HFFc6 (cell line): Measurements from ENCODE around the gene BAG5. TPM values are rescaled to one million over a fixed set of nuclear protein-coding genes. Genes with fewer than 3 reads are reported as not detected.

Experiments
- DNase-seq: peaks from one replicate; pipeline ENCODE4 v3.0.0-alpha.2; 2018
- H3K27ac Mint-ChIP-seq: 2 replicates; pipeline ENCODE4 v1.8.0; 2020; ENCODE audit warnings: mild to moderate bottlenecking, mixed read lengths
- H3K27me3 Mint-ChIP-seq: 2 replicates; pipeline ENCODE4 v1.8.0; 2021; ENCODE audit warnings: mild to moderate bottlenecking, moderate library complexity, mixed read lengths; ENCODE audit not compliant: insufficient read depth
- H3K36me3 Mint-ChIP-seq: 2 replicates; pipeline ENCODE4 v1.8.0; 2021; ENCODE audit warnings: low read depth, mixed read lengths
- H3K4me1 Mint-ChIP-seq: 2 replicates; pipeline ENCODE4 v1.8.0; 2020; ENCODE audit warnings: low read depth, mixed read lengths
- H3K4me3 Mint-ChIP-seq: 2 replicates; pipeline ENCODE4 v1.8.0; 2020; ENCODE audit warnings: mild to moderate bottlenecking, moderate library complexity, mixed read lengths
- H3K9me3 Mint-ChIP-seq: 2 replicates; pipeline ENCODE4 v1.8.0; 2020; ENCODE audit warnings: mild to moderate bottlenecking, mixed read lengths
- total RNA-seq, 6 experiments: library from RNA; stranded (reverse); fragmentation: NEBNext Ultra II Directional; extraction: Animal tissue kit (Norgen Biotek cat#: 25700); gene quantifications; 2 replicates in 1 of 6; 3 replicates in 5 of 6; pipeline ENCODE4 v1.2.3, GENCODE V29; 2021
- TF ChIP-seq, protein P1 (sequence below): fragments of 200-600 bp; sonication (generic); IDR thresholded peaks from 2 replicates; pipeline ENCODE4 v1.5.0; 2021; ENCODE audit warnings: antibody characterized with exemption, mild to moderate bottlenecking

Gene BAG5
- total RNA-seq, 6 experiments from 2014 or later, result 22.6 to 25.8 (median 23.6) TPM

DNA sequence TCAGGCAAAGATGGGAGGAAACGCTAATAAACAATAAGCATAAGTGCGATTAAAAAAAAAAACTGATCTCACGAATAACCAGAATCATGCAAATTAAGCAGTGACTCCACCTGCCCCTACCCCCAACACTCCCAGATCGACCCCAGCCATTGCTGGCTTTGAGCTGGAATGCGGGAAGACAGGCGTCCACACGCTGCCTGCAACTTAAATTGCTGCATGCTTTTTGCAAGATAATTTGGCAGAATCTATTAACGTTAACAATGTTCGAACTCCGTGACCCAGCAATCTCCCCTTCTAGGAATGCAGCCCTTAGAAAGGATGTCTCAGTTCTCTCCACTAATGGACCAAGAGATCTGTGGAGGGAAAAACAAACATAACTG is 38.9 kb downstream of the BAG5 start:
- no peak for DNase-seq
- H3K4me3 Mint-ChIP-seq, result no peak overlapping the region
- no peaks in the 10 kb centered on the region for H3K36me3 Mint-ChIP-seq
- no peak overlapping the region for H3K27ac Mint-ChIP-seq
- peaks cover 8% of the 10 kb centered on the region for H3K27me3 Mint-ChIP-seq
- H3K4me1 Mint-ChIP-seq, result peaks cover 34% of the 10 kb centered on the region
- TF ChIP-seq, protein P1, sequence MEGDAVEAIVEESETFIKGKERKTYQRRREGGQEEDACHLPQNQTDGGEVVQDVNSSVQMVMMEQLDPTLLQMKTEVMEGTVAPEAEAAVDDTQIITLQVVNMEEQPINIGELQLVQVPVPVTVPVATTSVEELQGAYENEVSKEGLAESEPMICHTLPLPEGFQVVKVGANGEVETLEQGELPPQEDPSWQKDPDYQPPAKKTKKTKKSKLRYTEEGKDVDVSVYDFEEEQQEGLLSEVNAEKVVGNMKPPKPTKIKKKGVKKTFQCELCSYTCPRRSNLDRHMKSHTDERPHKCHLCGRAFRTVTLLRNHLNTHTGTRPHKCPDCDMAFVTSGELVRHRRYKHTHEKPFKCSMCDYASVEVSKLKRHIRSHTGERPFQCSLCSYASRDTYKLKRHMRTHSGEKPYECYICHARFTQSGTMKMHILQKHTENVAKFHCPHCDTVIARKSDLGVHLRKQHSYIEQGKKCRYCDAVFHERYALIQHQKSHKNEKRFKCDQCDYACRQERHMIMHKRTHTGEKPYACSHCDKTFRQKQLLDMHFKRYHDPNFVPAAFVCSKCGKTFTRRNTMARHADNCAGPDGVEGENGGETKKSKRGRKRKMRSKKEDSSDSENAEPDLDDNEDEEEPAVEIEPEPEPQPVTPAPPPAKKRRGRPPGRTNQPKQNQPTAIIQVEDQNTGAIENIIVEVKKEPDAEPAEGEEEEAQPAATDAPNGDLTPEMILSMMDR, result no peak
- no peaks in the 10 kb centered on the region for H3K9me3 Mint-ChIP-seq

DNA sequence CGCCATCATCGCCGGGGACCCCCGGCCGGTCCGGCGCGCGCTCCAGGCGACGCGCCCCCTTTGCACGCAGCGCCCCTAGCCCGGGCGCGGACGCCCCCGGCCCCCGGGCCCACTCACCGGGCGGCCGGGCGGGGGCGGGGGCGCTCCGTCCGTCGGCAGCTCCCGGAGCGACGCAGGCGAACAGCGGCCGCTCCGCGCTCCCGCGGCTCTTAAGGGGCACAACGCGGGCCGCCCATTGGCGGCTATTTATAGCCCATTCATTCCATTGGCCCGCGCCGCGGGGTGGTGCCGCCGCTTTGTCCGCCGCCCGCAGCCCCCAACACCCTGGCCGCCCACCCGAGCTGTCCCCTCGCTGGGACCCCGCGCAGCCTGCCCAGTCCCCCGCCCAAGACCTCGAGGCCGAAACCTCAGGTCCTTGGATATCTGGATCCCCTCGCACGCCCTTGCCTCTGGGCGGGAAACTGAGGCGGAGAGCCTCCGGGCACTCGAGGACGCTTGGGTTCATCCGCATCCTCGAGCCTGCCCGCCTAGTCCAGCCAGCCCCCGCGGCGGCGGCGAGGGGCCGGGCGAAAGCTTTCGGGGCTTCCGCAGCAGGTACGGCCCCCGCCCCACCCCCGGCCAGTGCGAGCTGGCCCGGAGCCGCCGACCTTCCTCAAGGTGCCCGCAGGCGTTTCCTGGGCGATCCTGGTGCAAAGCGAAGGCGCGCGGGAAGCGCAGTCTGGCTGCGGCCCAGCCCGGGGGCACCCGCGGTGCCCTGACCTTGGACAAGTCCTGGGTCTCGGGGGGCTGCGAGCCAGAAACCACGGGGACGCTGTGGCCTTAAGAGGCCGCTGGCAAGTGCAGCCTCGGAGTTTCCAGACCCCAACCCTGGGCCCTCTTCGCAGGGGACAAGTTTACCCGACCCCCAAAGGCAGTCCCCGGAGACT is 39.5 kb downstream of the BAG5 start, which contains the start of gene CKB:
Gene CKB, minus strand, starts transcription at position 182 of the 926 bp plus-strand sequence. CDS start 337 bp downstream, outside the sequence.
- TF ChIP-seq, protein P1, result no peak
- no peak for DNase-seq
- Mint-ChIP-seq H3K4me3 (no peak within 1 kb of the TSS), H3K4me1 (peaks cover 31% of the 10 kb centered on the region), H3K27me3 (peaks cover 8% of the 10 kb centered on the region), H3K27ac (no peak within 1 kb of the TSS), H3K9me3 (no peaks in the 10 kb centered on the region), H3K36me3 (no peaks in the 10 kb centered on the region)

DNA sequence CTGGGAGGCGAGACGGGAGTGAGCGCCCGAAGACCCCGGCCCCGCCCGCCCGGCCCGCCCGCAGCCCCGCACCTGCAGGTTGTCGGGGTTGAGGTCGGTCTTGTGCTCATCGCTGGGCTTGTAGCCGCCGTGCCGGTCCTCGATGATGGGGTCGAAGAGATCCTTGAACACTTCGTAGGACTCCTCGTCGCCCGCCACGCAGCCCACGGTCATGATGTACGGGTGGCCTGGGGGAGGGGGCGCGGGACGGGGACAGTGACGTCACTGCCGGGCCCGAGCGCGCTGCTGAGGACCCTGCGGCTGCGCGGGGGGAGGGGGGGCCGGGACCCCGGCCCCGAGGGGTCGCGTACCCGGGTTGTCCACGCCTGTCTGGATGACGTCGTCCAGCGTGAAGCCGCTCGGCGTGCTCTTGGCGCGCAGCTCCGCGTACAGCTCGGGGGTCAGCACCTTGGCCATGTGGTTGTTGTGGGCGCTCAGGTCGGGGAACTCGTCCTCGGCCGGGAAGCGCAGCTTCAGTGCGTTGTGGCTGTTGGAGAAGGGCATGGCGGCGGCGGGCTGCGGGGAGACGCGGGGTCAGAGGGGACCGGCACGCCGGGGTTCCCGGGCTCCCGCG is 40.4 kb downstream of the BAG5 start:
- Mint-ChIP-seq H3K4me1 (peaks cover 30% of the 10 kb centered on the region), H3K27ac (no peak overlapping the region), H3K27me3 (peaks cover 10% of the 10 kb centered on the region), H3K9me3 (no peaks in the 10 kb centered on the region), H3K36me3 (no peaks in the 10 kb centered on the region), H3K4me3 (no peak overlapping the region)
- DNase-seq, result no peak
- TF ChIP-seq, protein P1, result no peak

DNA sequence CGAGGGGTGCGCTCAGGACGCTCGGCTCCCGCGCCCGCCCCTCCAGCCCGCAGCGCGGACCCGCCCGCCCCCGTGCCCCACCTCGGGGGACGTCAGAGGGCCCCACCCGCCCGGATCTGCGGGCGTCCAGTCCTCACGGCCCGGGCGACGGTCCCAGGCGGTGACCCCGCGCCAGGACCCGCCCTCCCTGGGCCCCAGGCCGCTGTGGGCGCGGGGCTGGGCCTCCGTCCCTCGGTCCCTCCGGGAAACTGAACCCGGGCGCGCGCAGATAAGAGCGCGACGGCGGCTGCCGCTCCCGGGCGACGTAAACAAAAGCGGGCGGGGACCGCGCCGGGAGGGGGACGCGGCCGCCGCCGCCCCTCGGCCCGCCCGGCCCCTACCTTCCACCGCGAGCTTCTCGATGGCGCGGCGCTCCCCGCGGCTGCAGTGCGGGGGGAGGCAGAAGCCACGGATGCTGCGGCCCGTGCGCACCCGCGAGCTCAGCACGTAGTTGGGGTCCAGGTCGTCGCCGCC is 41.0 kb downstream of the BAG5 start:
- Mint-ChIP-seq H3K27me3 (peaks cover 10% of the 10 kb centered on the region), H3K4me3 (no peak overlapping the region; the same call in 1 of the 2 replicates), H3K9me3 (no peaks in the 10 kb centered on the region), H3K36me3 (no peaks in the 10 kb centered on the region), H3K27ac (no peak overlapping the region), H3K4me1 (peaks cover 27% of the 10 kb centered on the region)
- no peak for DNase-seq
- TF ChIP-seq, protein P1, result peak; percentile 9; the same call in 1 of the 2 replicates

DNA sequence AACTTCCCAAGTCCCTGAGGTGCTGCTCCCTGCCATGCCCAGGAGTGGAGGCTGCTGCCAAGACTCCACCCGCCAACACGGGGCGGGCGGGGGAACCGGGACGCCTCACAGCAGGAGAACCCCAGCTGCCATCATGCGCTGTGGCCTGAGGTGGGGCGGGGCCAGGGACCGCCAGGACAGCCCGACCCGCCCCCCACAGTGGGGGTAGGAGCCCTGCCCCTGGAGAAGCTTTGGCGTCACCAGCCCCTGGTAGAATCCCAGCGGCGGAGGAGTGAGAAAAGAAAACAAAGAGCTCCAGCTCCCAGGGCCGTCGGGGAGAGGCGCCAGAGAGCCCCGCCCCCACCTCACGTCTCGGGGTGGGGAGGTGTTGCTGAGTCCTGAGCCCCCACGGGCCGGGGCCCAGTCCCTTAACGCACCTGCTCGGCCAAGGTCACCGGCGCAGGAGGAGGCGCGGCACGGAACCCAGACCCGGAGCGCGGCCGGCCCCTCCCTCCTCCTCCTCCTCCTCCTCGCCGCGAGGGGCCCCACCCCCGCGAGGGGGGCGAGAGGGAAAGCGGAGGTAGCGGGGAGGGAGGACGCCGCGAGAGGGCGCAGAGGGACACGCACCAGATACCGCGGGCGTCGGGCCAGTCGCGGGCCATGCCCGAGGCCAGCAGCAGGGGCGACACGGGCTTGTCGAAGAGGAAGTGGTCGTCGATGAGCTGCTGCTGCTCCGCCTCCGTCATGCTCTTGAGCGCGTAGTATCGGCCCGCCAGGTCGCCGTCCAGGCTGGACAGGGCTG is 41.6 kb downstream of the BAG5 start:
- Mint-ChIP-seq H3K27ac (no peak overlapping the region), H3K4me3 (peak overlapping the region; percentile 32; the same call in 1 of the 2 replicates), H3K36me3 (no peaks in the 10 kb centered on the region), H3K4me1 (peaks cover 27% of the 10 kb centered on the region), H3K27me3 (peaks cover 13% of the 10 kb centered on the region), H3K9me3 (no peaks in the 10 kb centered on the region)
- DNase-seq, result no peak
- TF ChIP-seq, protein P1, result peak; percentile 68
